Esophagus (tissue), 2 donors: ENCODE results near the gene RGS14. TPM values are rescaled to one million over a fixed set of nuclear protein-coding genes. Genes with fewer than 3 reads are reported as not detected.

Experiments used
- H3K27ac ChIP-seq, 2 donors: one replicate each; pipeline ENCODE4 v1.5.1; 2013; ENCODE audit warnings: low read depth in 2 of 2, mild to moderate bottlenecking in 2 of 2, inconsistent platforms in 1 of 2, low read length in 1 of 2, moderate library complexity in 1 of 2
- H3K27me3 ChIP-seq, 2 donors: one replicate each; pipeline ENCODE4 v1.6.1; 2013; ENCODE audit warnings: low read length in 2 of 2, control low read depth in 1 of 2, mild to moderate bottlenecking in 1 of 2; ENCODE audit not compliant: insufficient read depth in 2 of 2, control insufficient read depth in 1 of 2
- H3K36me3 ChIP-seq, 2 donors: one replicate each; pipeline ENCODE4 v1.6.1; 2013; ENCODE audit warnings: low read length in 1 of 2; ENCODE audit not compliant: control insufficient read depth in 2 of 2, insufficient read depth in 2 of 2
- H3K4me1 ChIP-seq, 2 donors: one replicate each; pipeline ENCODE4 v1.6.1; 2013; ENCODE audit warnings: low read length in 1 of 2; ENCODE audit not compliant: control insufficient read depth in 2 of 2, insufficient read depth in 2 of 2
- H3K4me3 ChIP-seq, 2 donors: one replicate each; pipeline ENCODE4 v1.5.1; 2013; ENCODE audit warnings: low read length in 2 of 2, mild to moderate bottlenecking in 2 of 2, low read depth in 1 of 2, moderate library complexity in 1 of 2
- H3K9me3 ChIP-seq, 2 donors: one replicate each; pipeline ENCODE4 v1.6.1; 2013; ENCODE audit warnings: mild to moderate bottlenecking in 2 of 2, low read depth in 1 of 2, low read length in 1 of 2, moderate library complexity in 1 of 2; ENCODE audit not compliant: control insufficient read depth in 2 of 2, insufficient read depth in 1 of 2
- WGBS, 2 donors: extraction: QIAGEN DNeasy Blood & Tissue Kit; methylation state at CpG; one replicate each; pipeline ENCODE4 v1.1.7; 2013; 5-methylcytosine and 5-hydroxymethylcytosine counted together
- polyA plus RNA-seq, 2 donors: library from polyadenylated mRNA; stranded (reverse); fragments of 200-250 nt; gene quantifications; one replicate each; pipeline ENCODE4 v1.2.3, GENCODE V29; 2013
- donor health status: healthy with polysubstance abuse.
- donor health status: Bipolar disorder and iron deficiency.

The RGS14 gene
- polyA plus RNA-seq, 2 donors = 49.7 to 74.5 TPM

DNA sequence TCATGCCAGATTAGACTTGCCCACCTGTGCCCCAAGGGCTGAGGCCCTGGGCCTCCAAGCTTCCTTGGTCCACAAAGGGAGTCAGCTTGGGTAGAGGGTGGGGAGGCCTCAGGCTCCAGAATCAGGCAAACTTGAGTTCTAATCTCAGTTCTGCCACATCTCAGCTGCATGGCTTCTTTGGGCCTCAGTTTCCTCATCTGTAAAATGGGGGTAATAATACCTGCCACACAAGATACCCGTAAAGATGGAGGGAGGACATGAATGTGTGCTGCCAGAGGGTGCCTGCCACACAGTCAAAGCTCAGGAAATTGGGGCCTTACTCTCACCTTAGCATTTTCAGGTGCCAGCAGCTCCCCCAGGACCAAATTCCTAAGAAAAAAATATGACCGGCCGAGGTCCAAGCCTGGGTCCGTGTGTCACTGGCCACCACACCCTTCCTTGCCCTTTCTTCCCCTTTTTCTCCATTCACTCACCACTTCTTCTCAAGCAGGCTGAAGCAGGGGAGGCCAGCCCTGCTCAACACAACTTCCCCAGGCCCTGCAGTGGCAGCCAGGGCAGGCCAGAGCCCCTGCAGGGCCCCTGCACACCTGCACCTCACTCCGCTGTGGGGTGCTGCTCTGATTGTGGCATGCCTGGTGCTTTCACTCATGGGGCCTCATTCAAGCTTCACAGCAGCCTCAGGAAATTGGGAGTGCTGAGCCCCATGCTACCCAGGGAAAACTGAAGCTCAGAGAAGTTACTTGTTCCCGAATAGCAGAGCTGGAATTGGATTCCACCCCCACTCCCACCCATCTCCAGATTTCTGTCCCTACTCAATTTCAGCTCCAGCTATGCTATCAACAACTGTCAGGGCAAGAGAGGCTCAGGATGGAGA, 3.9 kb downstream of the RGS14 start:
- H3K27me3 ChIP-seq = no peaks in the 10 kb centered on the region
- WGBS, 2 donors = 65 to 72% methylated on average over 6 of the region's 6 CpGs
- peak overlapping the region; percentile 83 to 84 for H3K27ac ChIP-seq
- H3K4me3 ChIP-seq = no peak overlapping the region
- peaks cover 0 to 22% of the 10 kb centered on the region in 2 donors for H3K4me1 ChIP-seq
- no peaks in the 10 kb centered on the region for H3K9me3 ChIP-seq
- no peaks in the 10 kb centered on the region for H3K36me3 ChIP-seq

- WGBS, 2 donors = 38 to 44% methylated on average over 8 of the region's 8 CpGs
- H3K4me3 ChIP-seq = no peak overlapping the region
- H3K9me3 ChIP-seq = no peaks in the 10 kb centered on the region
- H3K27me3 ChIP-seq = no peaks in the 10 kb centered on the region
- H3K4me1 ChIP-seq = peaks cover 0 to 19% of the 10 kb centered on the region in 2 donors
- no peaks in the 10 kb centered on the region for H3K36me3 ChIP-seq
- H3K27ac ChIP-seq = peak overlapping the region; percentile 83 to 84
Measured at GRCh38 chr5:177362292-177362609, 4.5 kb downstream of the RGS14 start.

- Histone ChIP-seq H3K4me1 (peaks cover 0 to 15% of the 10 kb centered on the region in 2 donors), H3K27me3 (no peaks in the 10 kb centered on the region), H3K27ac (peak overlapping the region; percentile 83 to 84), H3K9me3 (no peaks in the 10 kb centered on the region), H3K4me3 (peak overlapping the region; percentile 49 to 58), H3K36me3 (no peaks in the 10 kb centered on the region)
- 6% methylated on average over 48 to 59 of the region's 59 CpGs for WGBS, 2 donors
Measured at GRCh38 chr5:177362610-177363507, 5.1 kb downstream of the RGS14 start.

DNA sequence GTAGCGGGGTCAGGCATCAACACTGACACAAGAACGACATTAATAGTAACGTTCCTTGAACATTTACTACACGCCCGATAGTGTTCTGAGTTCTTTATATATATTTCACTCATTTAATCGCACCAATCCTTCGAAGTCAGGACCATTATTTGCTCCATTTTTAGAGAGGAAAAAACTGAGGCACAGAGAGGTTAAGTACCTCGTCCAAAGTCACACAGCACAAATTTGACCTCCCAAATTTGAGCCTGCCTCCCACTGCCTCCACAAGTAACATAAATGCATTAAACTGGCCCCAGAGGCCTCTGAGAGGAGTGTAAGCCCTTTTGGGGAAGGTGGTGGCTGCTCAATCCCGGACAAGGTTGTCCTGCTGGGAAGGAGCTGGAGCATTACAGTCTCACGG, 5.8 kb downstream of the RGS14 start:
- WGBS, 2 donors = 32 to 33% methylated on average over 10 of the region's 10 CpGs
- Histone ChIP-seq H3K36me3 (no peaks in the 10 kb centered on the region), H3K9me3 (no peaks in the 10 kb centered on the region), H3K4me1 (peaks cover 0 to 16% of the 10 kb centered on the region in 2 donors), H3K27me3 (no peaks in the 10 kb centered on the region), H3K4me3 (peak overlapping the region in 1 of 2 donors; percentile 49), H3K27ac (peak overlapping the region; percentile 83 to 84)

DNA sequence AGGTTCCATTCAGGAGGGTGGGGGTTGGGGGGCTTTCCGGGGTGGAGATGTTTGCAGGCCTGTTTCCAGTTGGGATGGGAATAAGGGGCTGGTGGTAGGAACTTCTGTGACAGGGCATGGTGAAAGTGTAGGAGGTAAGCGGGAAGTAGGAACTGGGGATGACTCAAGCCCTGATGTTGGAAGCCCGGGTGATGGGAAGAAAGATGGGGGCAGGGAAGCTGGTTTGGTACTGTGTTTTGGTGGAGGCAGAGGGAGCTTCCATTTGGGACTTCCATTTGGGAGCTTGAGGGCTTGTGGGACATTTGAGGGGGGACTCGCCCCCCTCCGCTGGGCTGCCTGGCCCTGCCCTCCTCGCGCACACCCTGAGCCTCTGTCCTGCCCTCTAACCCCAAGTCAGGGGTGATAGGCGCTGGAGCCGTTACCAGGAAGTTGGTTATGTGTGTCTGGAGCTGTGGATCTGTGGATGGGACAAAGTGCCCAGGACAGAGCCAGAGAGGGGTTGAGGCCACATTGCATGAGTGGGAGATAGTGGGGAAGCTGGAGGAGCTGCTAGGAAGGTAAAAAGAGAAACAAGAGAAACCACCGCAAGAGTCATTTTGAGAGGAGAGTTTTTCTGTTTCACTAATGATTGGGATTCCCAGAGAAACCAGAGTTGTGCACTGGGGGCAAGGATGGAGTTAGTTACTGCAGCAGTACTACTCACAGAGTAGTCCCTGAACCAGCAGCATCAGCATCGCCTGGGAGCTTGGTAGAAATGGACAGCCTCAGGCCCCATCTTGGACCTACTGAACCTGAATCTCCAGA, 6.6 kb downstream of the RGS14 start:
- Histone ChIP-seq H3K36me3 (no peaks in the 10 kb centered on the region), H3K9me3 (no peaks in the 10 kb centered on the region), H3K27me3 (no peaks in the 10 kb centered on the region), H3K4me1 (peaks cover 0 to 22% of the 10 kb centered on the region in 2 donors), H3K27ac (no peak overlapping the region), H3K4me3 (no peak overlapping the region)
- WGBS, 2 donors = 71 to 73% methylated on average over 11 of the region's 11 CpGs

DNA sequence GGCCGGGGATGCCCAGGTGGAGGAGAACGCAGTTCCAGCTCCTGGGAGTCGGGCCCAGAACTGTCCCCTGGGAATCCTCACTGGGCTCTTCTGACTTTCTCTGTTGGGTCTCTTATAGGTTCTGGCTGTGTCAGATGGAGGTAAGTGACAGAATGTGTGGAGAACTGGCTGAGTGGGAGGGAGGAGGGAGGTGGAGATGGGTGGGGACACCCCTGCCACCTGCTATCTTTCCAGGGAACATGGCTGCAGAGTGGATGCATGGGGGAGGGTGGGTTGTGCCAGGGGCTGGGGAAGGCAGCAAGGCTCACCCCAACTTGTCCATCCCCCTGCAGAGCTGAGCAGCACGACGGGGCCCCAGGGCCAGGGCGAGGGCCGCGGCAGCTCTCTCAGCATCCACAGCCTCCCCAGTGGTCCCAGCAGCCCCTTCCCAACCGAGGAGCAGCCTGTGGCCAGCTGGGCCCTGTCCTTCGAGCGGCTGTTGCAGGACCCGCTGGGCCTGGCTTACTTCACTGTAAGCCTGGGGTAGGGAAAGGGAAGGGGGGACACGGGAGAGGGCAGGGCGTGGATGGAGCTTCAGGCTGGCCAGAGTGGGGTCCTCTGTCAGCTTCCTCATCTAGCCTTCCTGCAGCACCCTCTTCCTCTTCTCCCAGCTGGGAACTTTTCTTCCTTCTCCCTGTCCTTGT, 8.3 kb downstream of the RGS14 start:
- 77 to 82% methylated on average over 14 of the region's 14 CpGs for WGBS, 2 donors
- H3K9me3 ChIP-seq = no peaks in the 10 kb centered on the region
- peak overlapping the region; percentile 44 to 94 for H3K27ac ChIP-seq
- H3K36me3 ChIP-seq = no peaks in the 10 kb centered on the region
- H3K4me3 ChIP-seq = no peak overlapping the region
- peaks cover 0 to 22% of the 10 kb centered on the region in 2 donors for H3K4me1 ChIP-seq
- no peaks in the 10 kb centered on the region for H3K27me3 ChIP-seq

DNA sequence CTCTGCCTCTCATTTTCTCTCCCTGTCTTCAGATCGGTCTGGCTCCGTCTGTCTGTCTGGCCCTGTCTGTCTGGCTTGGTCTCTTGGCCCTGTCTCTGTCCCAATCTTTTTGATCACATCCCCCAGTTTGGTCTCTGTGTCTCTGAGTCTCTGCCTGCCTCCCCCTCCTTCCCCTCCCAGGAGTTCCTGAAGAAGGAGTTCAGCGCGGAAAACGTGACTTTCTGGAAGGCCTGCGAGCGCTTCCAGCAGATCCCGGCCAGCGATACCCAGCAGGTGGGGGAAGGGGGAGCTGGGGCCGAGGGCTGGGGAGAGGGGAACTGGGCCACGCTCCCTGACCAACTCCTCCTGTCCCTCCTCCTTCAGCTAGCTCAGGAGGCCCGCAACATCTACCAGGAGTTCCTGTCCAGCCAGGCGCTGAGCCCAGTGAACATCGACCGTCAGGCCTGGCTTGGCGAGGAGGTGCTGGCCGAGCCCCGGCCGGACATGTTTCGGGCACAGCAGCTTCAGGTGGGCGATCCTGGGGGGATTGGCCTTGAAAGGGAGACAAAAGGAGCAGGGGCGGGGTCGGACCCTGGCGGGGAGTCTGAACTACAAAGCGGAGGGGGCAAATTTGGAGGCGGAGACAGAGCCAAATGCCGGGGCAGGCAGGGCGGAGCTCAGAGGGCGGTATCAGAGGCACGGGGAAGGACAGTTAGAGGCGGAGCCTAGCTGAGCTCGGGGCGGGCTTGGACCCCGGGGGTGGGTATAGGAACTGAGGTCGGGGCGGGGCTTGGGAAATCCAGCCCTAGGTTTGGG, 9.0 kb downstream of the RGS14 start:
- no peaks in the 10 kb centered on the region for H3K36me3 ChIP-seq
- no peaks in the 10 kb centered on the region for H3K9me3 ChIP-seq
- 22 to 27% methylated on average over 30 to 36 of the region's 36 CpGs for WGBS, 2 donors
- peak overlapping the region; percentile 24 to 43 for H3K4me3 ChIP-seq
- H3K27me3 ChIP-seq = no peaks in the 10 kb centered on the region
- H3K4me1 ChIP-seq = peaks cover 2 to 29% of the 10 kb centered on the region in 2 donors
- peak overlapping the region; percentile 44 to 94 for H3K27ac ChIP-seq

DNA sequence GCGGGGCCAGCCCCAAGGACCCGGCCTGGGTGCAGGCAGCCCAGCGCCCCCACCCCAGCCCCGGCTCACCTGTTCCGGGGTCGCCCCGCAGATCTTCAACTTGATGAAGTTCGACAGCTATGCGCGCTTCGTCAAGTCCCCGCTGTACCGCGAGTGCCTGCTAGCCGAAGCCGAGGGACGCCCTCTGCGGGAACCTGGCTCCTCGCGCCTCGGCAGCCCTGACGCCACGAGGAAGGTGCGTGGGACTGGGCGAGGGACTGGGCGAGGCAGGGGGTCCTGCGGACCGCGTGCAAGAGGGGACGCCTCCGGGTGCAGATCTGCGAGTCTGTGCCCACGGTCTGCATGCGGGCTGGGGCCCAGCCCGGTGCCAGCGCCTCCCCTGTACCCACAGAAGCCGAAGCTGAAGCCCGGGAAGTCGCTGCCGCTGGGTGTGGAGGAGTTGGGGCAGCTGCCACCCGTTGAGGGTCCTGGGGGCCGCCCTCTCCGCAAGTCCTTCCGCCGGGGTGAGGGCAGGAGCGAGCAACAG, 9.7 kb downstream of the RGS14 start:
- Histone ChIP-seq H3K36me3 (peaks cover 0 to 3% of the 10 kb centered on the region in 2 donors), H3K9me3 (no peaks in the 10 kb centered on the region), H3K27me3 (no peaks in the 10 kb centered on the region), H3K4me1 (peaks cover 2 to 31% of the 10 kb centered on the region in 2 donors), H3K27ac (peak overlapping the region; percentile 15 to 19), H3K4me3 (peak overlapping the region; percentile 13 to 43)
- 35 to 49% methylated on average over 45 to 46 of the region's 46 CpGs for WGBS, 2 donors
